Measurements from ENCODE around the gene UBA1.

- TF ChIP-seq CTCF (IDR thresholded peaks at IDR 0.05) = no peak
- no peak for TF ChIP-seq POLR2A (IDR thresholded peaks at IDR 0.05)
These were observed 25.0 kb upstream of the UBA1 start for GRCh38 chrX:47168495-47169073.
